OCI-LY7 (cell line): Measurements from ENCODE around the gene TRIM71. TPM values are rescaled to one million over a fixed set of nuclear protein-coding genes. Genes with fewer than 3 reads are reported as not detected.

Source experiments
- BruUV-seq: library from RNA; stranded (reverse); fragments of 400-500 nt; replicated peaks from 2 replicates; lab custom pipeline; 2021; lab: Mats Ljungman, UMichigan
- CTCF ChIA-PET: fragments of 300-600 bp; sonication (Branson Sonifier 250); formaldehyde crosslinking; loops from one replicate; lab custom pipeline; 2022; ENCODE audit warnings: antibody characterized with exemption; ENCODE audit not compliant: unreplicated experiment; lab: Charles Lee
- POLR2A ChIA-PET: fragments of 300-600 bp; sonication (Branson Sonifier 250); formaldehyde crosslinking; loops from one replicate; lab custom pipeline; 2022; ENCODE audit warnings: antibody characterized with exemption; lab: Charles Lee
- DNase-seq: peaks from one replicate; pipeline ENCODE4 v3.0.0-alpha.2; 2015; ENCODE audit warnings: low spot score
- H2AFZ ChIP-seq: fragments of 200-600 bp; sonication (generic), shearing (Covaris generic); 2 replicates; pipeline ENCODE4 v1.6.1; 2014; ENCODE audit warnings: mild to moderate bottlenecking, antibody characterized with exemption, low read length, moderate library complexity
- H3K27ac ChIP-seq: fragments of 200-600 bp; sonication (generic); 2 replicates; pipeline ENCODE4 v1.5.1; 2014; ENCODE audit warnings: mixed run types, low read depth, mild to moderate bottlenecking, moderate library complexity, low read length, inconsistent platforms; ENCODE audit not compliant: poor library complexity, severe bottlenecking
- H3K36me3 ChIP-seq: fragments of 200-600 bp; sonication (generic); 2 replicates; pipeline ENCODE4 v1.6.1; 2014; ENCODE audit warnings: mild to moderate bottlenecking, antibody characterized with exemption, low read length, moderate library complexity, mixed read lengths; ENCODE audit not compliant: insufficient read depth
- H3K4me1 ChIP-seq: fragments of 200-600 bp; sonication (generic); 2 replicates; pipeline ENCODE4 v1.5.1; 2014; ENCODE audit warnings: mild to moderate bottlenecking, low read length; ENCODE audit not compliant: insufficient read depth, poor library complexity, severe bottlenecking
- H3K4me2 ChIP-seq: fragments of 200-600 bp; sonication (generic); 2 replicates; pipeline ENCODE4 v1.6.1; 2014; ENCODE audit warnings: mild to moderate bottlenecking, low read length
- H3K4me3 ChIP-seq: fragments of 200-600 bp; sonication (generic); 2 replicates; pipeline ENCODE4 v1.5.1; 2014; ENCODE audit warnings: mild to moderate bottlenecking, low read depth, low read length; ENCODE audit not compliant: poor library complexity, severe bottlenecking
- H3K79me2 ChIP-seq: fragments of 200-600 bp; sonication (generic); 2 replicates; pipeline ENCODE4 v1.6.1; 2016; ENCODE audit warnings: low read depth, mild to moderate bottlenecking, low read length, moderate library complexity, mixed read lengths; ENCODE audit not compliant: insufficient read depth
- H3K9me2 ChIP-seq: fragments of 200-600 bp; sonication (generic); 2 replicates; pipeline ENCODE4 v1.6.1; 2016; ENCODE audit warnings: mild to moderate bottlenecking, low read length, mixed read lengths; ENCODE audit not compliant: insufficient read depth
- H3K9me3 ChIP-seq: fragments of 200-600 bp; sonication (generic); 2 replicates; pipeline ENCODE4 v1.6.1; 2014; ENCODE audit warnings: mild to moderate bottlenecking, mixed run types, low read length, mixed read lengths
- H4K20me1 ChIP-seq: fragments of 200-600 bp; sonication (generic); 2 replicates; pipeline ENCODE4 v1.6.1; 2014; ENCODE audit warnings: mild to moderate bottlenecking, antibody characterized with exemption, low read length, moderate library complexity, mixed read lengths; ENCODE audit not compliant: insufficient read depth
- CTCF ChIP-seq: fragments of 200-600 bp; sonication (generic); conservative IDR thresholded peaks from 2 replicates; pipeline ENCODE4 v1.5.1; 2014; ENCODE audit warnings: mild to moderate bottlenecking, antibody characterized with exemption, low read length, moderate library complexity, mixed read lengths
- EZH2phosphoT487 ChIP-seq: fragments of 200-600 bp; sonication (generic); IDR thresholded peaks from 2 replicates; pipeline ENCODE4 v1.6.1; 2018; ENCODE audit warnings: low read depth, borderline replicate concordance, mild to moderate bottlenecking, mixed run types, antibody characterized with exemption, low read length, moderate library complexity, mixed read lengths
- intact Hi-C: fragments of 100-400 bp; cut with micrococcal nuclease; formaldehyde crosslinking; loops from one replicate; pipeline ENCODE4 v1.10.0; 2022; ENCODE audit not compliant: unreplicated experiment
- total RNA-seq, 2 experiments: library from RNA; depleted of rRNA in 1 of 2; stranded (reverse); fragments of >200 nt in 1 of 2; shearing (Covaris generic) in 1 of 2; gene quantifications; 2 replicates each; pipeline ENCODE4 v1.2.3, GENCODE V29; 2014 to 2022

The TRIM71 gene
- total RNA-seq, 2 experiments from 2014 or later = not detected

GRCh38 chr3:32912046-32912445 is 94.2 kb downstream of the TRIM71 start:
- BruUV-seq = no TSS peak
- H2AFZ ChIP-seq = no peak overlapping the region
- no peaks in the 10 kb centered on the region for H4K20me1 ChIP-seq
- CTCF ChIA-PET = no interaction called here
- POLR2A ChIA-PET = no interaction called here
- H3K4me1 ChIP-seq = no peaks in the 10 kb centered on the region
- no peaks in the 10 kb centered on the region for H3K79me2 ChIP-seq
- DNase-seq = no peak
- TF ChIP-seq CTCF (no peak), EZH2phosphoT487 (no peak)
- no peak overlapping the region for H3K4me2 ChIP-seq
- H3K9me3 ChIP-seq = 0 out of 2 replicates have a peak, but pooled peaks cover 3% of the 10 kb centered on the region
- no peaks in the 10 kb centered on the region for H3K36me3 ChIP-seq
- intact Hi-C loops = no loop called here
- H3K27ac ChIP-seq = no peak overlapping the region
- no peaks in the 10 kb centered on the region for H3K9me2 ChIP-seq
- H3K4me3 ChIP-seq = no peak overlapping the region

GRCh38 chr3:32913790-32914446 is 96.1 kb downstream of the TRIM71 start:
- Histone ChIP-seq H3K4me3 (no peak overlapping the region), H4K20me1 (no peaks in the 10 kb centered on the region), H3K27ac (no peak overlapping the region), H3K4me2 (no peak overlapping the region), H3K79me2 (no peaks in the 10 kb centered on the region), H2AFZ (no peak overlapping the region), H3K9me2 (no peaks in the 10 kb centered on the region), H3K9me3 (0 out of 2 replicates have a peak, but pooled peaks cover 7% of the 10 kb centered on the region), H3K36me3 (no peaks in the 10 kb centered on the region), H3K4me1 (no peaks in the 10 kb centered on the region)
- no peak for DNase-seq
- TF ChIP-seq EZH2phosphoT487 = no peak
- TF ChIP-seq CTCF = no peak
- POLR2A ChIA-PET = interaction anchor here (1.1 kb wide), 1 partner anchor 220 kb away, joined by 3 read pairs; no protein-coding TSS in a partner anchor
- intact Hi-C loops = no loop called here
- no TSS peak for BruUV-seq
- CTCF ChIA-PET = no interaction called here

- Histone ChIP-seq H3K79me2 (no peaks in the 10 kb centered on the region), H3K9me2 (no peaks in the 10 kb centered on the region), H4K20me1 (no peaks in the 10 kb centered on the region), H3K4me1 (no peaks in the 10 kb centered on the region), H3K4me2 (no peak overlapping the region), H3K27ac (no peak overlapping the region), H3K4me3 (no peak overlapping the region), H3K36me3 (no peaks in the 10 kb centered on the region), H2AFZ (no peak overlapping the region), H3K9me3 (0 out of 2 replicates have a peak, but pooled peaks cover 7% of the 10 kb centered on the region)
- no peak for DNase-seq
- intact Hi-C loops = no loop called here
- CTCF ChIA-PET = no interaction called here
- no peak for TF ChIP-seq EZH2phosphoT487
- no peak for TF ChIP-seq CTCF
- POLR2A ChIA-PET = no interaction called here
- BruUV-seq = no TSS peak
Measured at GRCh38 chr3:32919920-32920319, 102.1 kb downstream of the TRIM71 start.
